GM18868 (cell line): ENCODE data around the gene RAC2.

Experiments
- ATAC-seq: cut with Tn5 transposase; IDR thresholded peaks from one replicate; pipeline ENCODE4 v1.9.1; 2021; ENCODE audit warnings: mild to moderate bottlenecking, moderate library complexity; ENCODE audit not compliant: unreplicated experiment

The RAC2 gene

DNA sequence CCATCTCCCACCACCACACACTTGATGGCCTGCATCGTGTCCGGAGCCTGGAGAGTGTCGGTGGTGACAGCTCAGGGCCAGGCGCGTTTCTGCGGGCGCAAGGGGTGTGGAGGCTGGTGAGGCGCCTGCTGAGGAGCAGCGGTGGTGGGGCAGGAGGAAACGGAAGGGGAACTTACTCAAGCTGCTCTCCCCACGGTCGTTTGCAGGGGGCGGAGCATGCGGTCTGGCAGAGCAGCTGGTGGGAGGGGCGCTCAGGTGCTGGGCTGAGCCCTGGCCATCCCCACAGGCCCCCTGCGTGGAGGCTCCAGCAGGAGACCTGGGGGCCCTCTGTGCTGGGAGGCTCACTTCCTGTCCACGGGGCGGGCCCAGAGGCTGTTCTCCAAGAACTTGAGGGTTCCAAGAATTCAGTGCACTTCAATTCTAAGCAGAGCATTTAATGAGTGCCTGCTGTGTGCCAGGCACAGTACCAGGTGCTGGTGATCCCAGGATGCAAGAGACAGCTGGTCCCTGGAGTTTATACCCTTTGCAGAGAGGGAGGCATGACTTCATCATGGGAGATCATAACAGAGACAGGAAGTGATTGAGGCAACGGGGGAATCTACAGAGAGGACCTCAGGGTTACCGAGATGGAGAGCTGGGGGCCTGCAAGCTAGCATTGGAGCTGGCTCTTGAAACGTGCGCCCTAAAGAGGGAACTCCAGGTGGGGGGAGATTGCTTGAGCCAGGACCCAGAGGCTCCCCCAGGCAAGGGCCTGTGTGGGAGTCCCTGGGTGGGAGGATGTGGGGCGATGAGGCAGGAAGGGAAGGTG, at the start of gene RAC2:
RAC2 (minus strand) TSS at position 156 of the 808 bp plus-strand sequence; CDS start at position 35, 121 bp downstream.
- peak; percentile 54 for ATAC-seq

- no peak for ATAC-seq
Measured at GRCh38 chr22:37293172-37293571, 49.1 kb upstream of the RAC2 start.

GRCh38 chr22:37292641-37293040, 48.6 kb upstream of the RAC2 start:
- no peak for ATAC-seq

GRCh38 chr22:37291559-37292298, 47.7 kb upstream of the RAC2 start:
- ATAC-seq: no peak

DNA sequence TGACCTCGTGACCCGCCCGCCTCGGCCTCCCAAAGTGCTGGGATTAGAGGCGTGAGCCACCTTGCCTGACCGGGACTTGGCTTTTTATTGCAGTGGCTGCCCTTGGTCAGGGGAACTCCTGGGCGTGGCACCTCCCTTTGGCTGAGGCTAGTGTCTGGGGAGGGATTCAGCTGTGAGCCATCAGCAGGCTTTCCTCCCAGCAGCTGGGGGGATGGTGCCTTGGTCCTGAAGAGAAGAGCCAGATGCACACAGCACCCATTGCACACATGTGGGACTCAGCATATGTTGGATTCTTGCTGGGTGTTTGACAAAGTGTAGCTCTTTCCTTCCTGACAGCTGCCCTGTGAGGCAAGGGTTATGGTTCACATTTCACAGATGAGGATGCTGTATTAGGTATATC, 46.7 kb upstream of the RAC2 start:
- ATAC-seq: no peak

- no peak for ATAC-seq
Measured at GRCh38 chr22:37289156-37289735, 45.2 kb upstream of the RAC2 start.

- ATAC-seq: no peak
Measured at GRCh38 chr22:37288521-37288920, 44.5 kb upstream of the RAC2 start.

DNA sequence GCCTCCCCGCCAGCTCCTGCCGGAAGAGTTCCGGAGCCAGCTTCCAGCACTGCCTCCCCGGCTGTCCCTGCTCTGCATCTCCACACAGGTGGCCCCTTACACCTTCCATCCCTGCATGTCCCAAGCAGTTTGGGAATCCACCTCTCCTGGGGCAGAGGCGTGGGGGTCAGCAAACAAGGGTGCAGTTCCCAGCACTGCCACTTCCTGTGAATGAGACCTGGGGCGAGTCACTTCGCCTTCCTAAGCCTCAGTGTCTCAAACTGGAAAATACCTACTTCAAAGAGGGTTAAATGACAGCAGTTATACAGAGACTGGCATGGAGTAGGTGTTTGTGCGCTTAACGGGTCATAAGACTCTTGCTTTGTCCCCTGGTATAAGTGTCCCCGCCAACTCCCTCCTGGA, 43.5 kb upstream of the RAC2 start:
- ATAC-seq: no peak

GRCh38 chr22:37285937-37286336, 41.9 kb upstream of the RAC2 start:
- ATAC-seq: no peak

DNA sequence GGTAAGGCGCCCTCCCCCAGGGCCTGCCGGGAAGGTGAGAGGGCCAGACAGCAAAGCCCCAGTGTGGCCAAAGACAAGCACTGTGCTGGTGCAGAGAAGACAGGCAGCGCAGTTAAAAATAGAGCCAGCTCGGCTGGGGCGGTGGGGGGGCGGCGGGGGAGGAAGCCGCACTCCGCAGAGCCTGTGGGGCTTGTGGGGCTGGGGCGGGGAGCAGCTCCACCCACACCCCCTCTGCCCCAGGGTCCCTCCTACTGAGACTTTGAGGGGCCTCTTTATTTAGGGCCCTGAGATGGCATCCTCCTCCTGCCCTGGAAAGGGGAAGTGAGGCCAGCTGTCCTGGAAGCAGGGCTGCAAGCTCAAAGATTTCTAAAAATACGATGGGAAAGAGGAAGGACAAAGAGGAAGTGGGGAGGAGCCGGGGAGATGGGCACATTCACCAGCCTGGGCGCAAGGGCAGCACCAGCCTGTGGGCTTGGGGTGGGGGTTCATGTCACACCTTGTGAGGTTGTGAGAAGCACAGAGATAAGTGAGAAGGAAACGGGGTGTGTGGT, 40.8 kb upstream of the RAC2 start:
- peak; percentile 42 for ATAC-seq

GRCh38 chr22:37284126-37284804, 40.2 kb upstream of the RAC2 start:
- ATAC-seq: no peak

- no peak for ATAC-seq
Measured at GRCh38 chr22:37283393-37283937, 39.4 kb upstream of the RAC2 start.

GRCh38 chr22:37282385-37282677, 38.3 kb upstream of the RAC2 start, which contains the start of gene CYTH4:
Gene CYTH4 (plus strand): TSS chr22:37282508. CDS start chr22:37282570, 62 bp downstream.
- no peak for ATAC-seq

DNA sequence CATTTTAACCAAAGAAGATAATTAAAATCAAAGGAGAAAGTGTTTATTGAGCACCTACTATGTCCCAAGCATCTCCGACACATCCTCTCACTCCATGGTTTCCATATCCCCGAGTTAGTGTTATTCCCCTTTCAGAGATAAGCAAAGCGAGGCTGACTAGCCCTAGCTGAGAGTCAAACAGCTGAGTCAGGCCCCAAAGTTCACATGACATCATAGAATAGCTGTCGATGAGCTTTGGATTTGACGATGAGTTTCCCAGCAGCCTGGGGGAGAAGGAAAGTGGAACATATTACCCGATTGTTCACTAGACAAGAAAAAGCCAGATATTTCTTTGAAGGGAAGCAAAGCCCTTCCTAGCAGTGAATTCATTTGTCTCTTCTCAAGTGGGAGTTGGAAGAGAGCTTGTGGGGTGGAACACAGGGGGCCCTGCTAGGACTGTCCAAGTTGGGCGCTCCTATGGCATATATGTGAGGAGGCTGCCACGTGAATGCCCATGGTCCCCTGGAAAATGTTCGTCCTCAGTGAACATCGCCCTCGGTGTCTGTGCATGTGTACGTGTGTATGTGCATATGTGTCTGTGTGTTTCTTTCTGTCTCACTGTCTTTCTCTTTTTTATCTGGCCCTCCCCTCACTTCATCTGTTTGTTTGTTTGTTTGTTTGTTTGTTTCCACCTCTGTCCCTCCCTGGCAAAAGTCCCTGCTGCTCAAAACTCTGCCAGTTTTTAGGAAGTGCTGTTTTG, 37.7 kb upstream of the RAC2 start:
- ATAC-seq: no peak

GRCh38 chr22:37281195-37281594, 37.1 kb upstream of the RAC2 start:
- ATAC-seq: no peak

DNA sequence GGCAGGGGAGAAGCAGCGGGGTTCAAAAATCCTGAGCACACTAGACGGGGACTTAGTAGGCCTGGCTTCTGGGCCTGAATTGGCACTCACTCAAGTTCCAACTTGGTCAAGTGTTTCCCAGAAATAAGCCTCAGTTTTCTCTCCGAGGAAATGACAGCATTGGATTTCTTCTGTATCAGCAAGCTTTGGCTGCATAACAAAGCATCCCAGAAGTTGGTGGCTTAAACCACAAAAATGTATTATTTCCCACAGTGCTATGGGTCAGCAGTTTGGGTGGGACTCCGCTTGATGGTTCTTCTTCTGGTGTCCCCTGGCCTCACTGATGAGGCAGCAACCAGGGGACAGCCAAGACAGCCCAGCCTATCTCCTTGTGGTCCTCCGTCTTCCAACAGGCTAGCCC, 36.6 kb upstream of the RAC2 start:
- ATAC-seq: no peak

DNA sequence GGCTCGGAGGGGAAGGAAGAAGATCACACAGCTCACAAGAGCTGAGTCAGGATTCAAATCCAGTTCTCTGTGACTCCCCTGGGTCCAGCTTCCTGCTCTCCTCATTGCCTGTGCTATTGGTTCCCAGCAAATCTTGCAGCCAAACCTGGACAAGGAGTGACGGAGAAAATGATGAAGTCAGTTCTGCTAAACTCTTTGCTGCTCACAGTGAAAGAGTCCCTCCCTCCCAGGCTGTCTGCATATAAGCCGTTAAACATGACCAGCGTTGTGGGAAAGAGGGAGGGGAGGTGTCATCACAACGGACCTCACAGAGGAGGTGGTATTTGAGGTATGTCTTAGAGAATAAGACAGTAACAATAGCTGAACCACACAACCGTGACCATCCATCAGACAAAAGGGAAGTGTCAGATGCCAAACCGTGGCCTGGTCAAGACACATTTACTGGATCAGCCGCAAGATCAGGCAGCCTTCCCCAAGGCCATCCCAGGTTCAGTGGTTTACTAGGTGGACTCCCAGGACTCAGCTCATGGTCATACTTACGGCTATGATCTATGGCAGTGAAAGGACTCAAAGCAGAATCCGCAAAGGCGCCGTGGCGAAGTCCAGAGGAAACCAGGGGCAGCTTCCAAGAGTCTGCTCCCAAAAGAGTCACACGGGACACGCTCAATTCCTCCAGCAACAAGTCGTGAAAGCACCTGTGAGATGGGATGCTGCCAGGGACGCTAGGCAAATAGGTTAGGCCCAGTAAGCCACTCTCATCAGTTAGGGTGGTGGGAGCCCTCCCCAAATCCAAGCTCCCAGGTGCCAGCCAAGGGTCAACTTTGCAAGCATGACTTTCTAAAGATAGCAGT, 35.5 kb upstream of the RAC2 start:
- ATAC-seq: no peak

DNA sequence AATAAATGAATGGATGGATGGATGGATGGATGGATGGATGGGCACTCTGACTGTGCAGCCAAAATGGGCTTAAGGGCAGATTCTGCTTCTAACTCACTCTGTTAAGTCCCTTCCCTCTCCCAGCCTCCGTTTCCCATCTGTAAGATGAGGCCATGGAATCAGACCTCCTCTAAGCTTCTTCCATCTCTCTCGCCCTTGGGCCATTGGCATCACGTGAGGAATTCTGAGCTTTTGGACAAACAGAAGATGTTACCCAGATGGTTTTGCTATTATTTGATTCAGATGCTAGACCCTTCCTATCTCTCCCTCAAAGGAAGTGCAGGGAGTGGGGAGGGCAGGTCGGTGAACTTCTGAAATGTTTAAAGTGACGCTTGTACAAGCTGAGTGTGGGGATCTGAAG, 34.2 kb upstream of the RAC2 start:
- ATAC-seq: no peak

DNA sequence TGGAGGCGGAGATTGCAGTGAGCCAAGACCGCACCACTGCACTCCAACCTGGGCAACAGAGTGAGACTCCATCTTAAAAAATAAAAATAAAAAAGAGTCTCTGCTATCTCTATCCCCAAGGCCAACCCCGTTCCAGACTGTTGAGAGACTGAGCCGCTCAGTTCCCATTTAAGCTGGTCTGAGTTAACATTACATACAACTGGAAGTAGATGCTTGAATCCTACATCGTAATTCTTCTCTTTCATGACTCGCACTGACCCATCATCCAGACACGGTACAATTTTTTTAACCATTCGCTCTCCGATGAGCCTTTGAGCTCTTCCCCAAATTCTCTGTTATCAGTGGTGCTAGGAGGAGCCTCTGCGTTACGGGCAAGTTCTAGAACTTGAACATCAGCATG, 33.3 kb upstream of the RAC2 start:
- no peak for ATAC-seq
